GM21723 (cell line): ENCODE data around the gene PLCB1.

Experiments used
- ATAC-seq: cut with Tn5 transposase; IDR thresholded peaks from one replicate; pipeline ENCODE4 v1.9.1; 2021; ENCODE audit warnings: mild to moderate bottlenecking, moderate library complexity; ENCODE audit not compliant: unreplicated experiment

The PLCB1 gene

GRCh38 chr20:8671370-8671961, 539.4 kb downstream of the PLCB1 start:
- ATAC-seq: no peak

- ATAC-seq: no peak
Observed at GRCh38 chr20:8673116-8673515, 541.0 kb downstream of the PLCB1 start.

GRCh38 chr20:8675896-8676295, 543.8 kb downstream of the PLCB1 start:
- no peak for ATAC-seq

GRCh38 chr20:8678098-8678776, 546.2 kb downstream of the PLCB1 start:
- ATAC-seq: no peak

- ATAC-seq: no peak
Observed at GRCh38 chr20:8689337-8689736, 557.3 kb downstream of the PLCB1 start.

GRCh38 chr20:8690074-8690473, 558.0 kb downstream of the PLCB1 start:
- no peak for ATAC-seq

GRCh38 chr20:8693709-8694108, 561.6 kb downstream of the PLCB1 start:
- no peak for ATAC-seq

GRCh38 chr20:8700756-8701155, 568.7 kb downstream of the PLCB1 start:
- ATAC-seq: no peak

GRCh38 chr20:8706961-8707700, 575.1 kb downstream of the PLCB1 start:
- no peak for ATAC-seq

GRCh38 chr20:8709627-8710026, 577.6 kb downstream of the PLCB1 start:
- no peak for ATAC-seq

GRCh38 chr20:8711501-8711900, 579.4 kb downstream of the PLCB1 start:
- ATAC-seq: no peak

- no peak for ATAC-seq
Observed at GRCh38 chr20:8714206-8714605, 582.1 kb downstream of the PLCB1 start.

- ATAC-seq: no peak
Observed at GRCh38 chr20:8718279-8718678, 586.2 kb downstream of the PLCB1 start.

GRCh38 chr20:8720089-8720488, 588.0 kb downstream of the PLCB1 start:
- no peak for ATAC-seq

- ATAC-seq: no peak
Observed at GRCh38 chr20:8721098-8721497, 589.0 kb downstream of the PLCB1 start.

GRCh38 chr20:8722277-8722928, 590.3 kb downstream of the PLCB1 start:
- ATAC-seq: peak; percentile 73

- ATAC-seq: no peak
Observed at GRCh38 chr20:8723296-8723695, 591.2 kb downstream of the PLCB1 start.

- no peak for ATAC-seq
Observed at GRCh38 chr20:8724884-8725283, 592.8 kb downstream of the PLCB1 start.

- ATAC-seq: no peak
Observed at GRCh38 chr20:8726460-8726859, 594.4 kb downstream of the PLCB1 start.

- no peak for ATAC-seq
Observed at GRCh38 chr20:8735014-8735413, 602.9 kb downstream of the PLCB1 start.

- no peak for ATAC-seq
Observed at GRCh38 chr20:8735674-8736073, 603.6 kb downstream of the PLCB1 start.

- peak; percentile 83 for ATAC-seq
Observed at GRCh38 chr20:8740265-8740664, 608.2 kb downstream of the PLCB1 start.
